GM12865 (cell line): Measurements from ENCODE around the gene FGD4.
"Not testable (repeated sequence)": the region's sequence is repeated elsewhere in the genome, so short reads cannot be mapped to it uniquely, and the experiment has no call there.

Experiments
- DNase-seq: peaks from one replicate; pipeline ENCODE4 v3.0.0; 2010; ENCODE audit warnings: low read depth
- H3K4me3 ChIP-seq: 2 replicates; pipeline ENCODE4 v1.5.1; 2011; ENCODE audit warnings: mild to moderate bottlenecking, low read depth, low read length, control low read depth
- CTCF ChIP-seq: IDR thresholded peaks from 2 replicates; pipeline ENCODE4 v1.5.1; 2011; ENCODE audit warnings: low read length, control low read depth, low read depth, inconsistent platforms; ENCODE audit not compliant: insufficient read depth; ENCODE audit errors: missing control alignments

FGD4 gene

GRCh38 chr12:32512910-32513309 is 113.6 kb downstream of the FGD4 start:
- DNase-seq: no peak
- TF ChIP-seq CTCF: no peak
- no peak overlapping the region for H3K4me3 ChIP-seq

GRCh38 chr12:32515137-32515873 is 115.9 kb downstream of the FGD4 start:
- H3K4me3 ChIP-seq: no peak overlapping the region
- DNase-seq: no peak
- TF ChIP-seq CTCF: no peak

- no peak overlapping the region for H3K4me3 ChIP-seq
- no peak for TF ChIP-seq CTCF
- no peak for DNase-seq
These were observed 116.9 kb downstream of the FGD4 start for GRCh38 chr12:32516230-32516629.

GRCh38 chr12:32517966-32518365 is 118.6 kb downstream of the FGD4 start:
- TF ChIP-seq CTCF: no peak
- no peak for DNase-seq
- no peak overlapping the region for H3K4me3 ChIP-seq

GRCh38 chr12:32519047-32519446 is 119.7 kb downstream of the FGD4 start:
- no peak for TF ChIP-seq CTCF
- DNase-seq: no peak
- no peak overlapping the region for H3K4me3 ChIP-seq

- no peak overlapping the region for H3K4me3 ChIP-seq
- no peak for TF ChIP-seq CTCF
- peak; percentile 25 for DNase-seq
These were observed 123.2 kb downstream of the FGD4 start for GRCh38 chr12:32522331-32523221.

- DNase-seq, H3K4me3 ChIP-seq: not testable (repeated sequence)
These were observed 126.4 kb downstream of the FGD4 start for GRCh38 chr12:32525802-32526201.

- not testable (repeated sequence) for DNase-seq, H3K4me3 ChIP-seq
These were observed 127.0 kb downstream of the FGD4 start for GRCh38 chr12:32526343-32526742.
